ENCODE results near the gene CD1D.
"Not testable (repeated sequence)": the region's sequence is repeated elsewhere in the genome, so short reads cannot be mapped to it uniquely, and the experiment has no call there.

CD1D gene

GRCh38 chr1:158176849-158177699, 3.6 kb upstream of the CD1D start:
- DNase-seq (ENCODE audit: low spot score) = not testable (repeated sequence)

GRCh38 chr1:158177700-158178450, 2.8 kb upstream of the CD1D start:
- peak; percentile 75 for DNase-seq (ENCODE audit: low spot score)

- DNase-seq (ENCODE audit: low spot score) = no peak
Measured at GRCh38 chr1:158179301-158180041, 1.2 kb upstream of the CD1D start.

- DNase-seq (ENCODE audit: low spot score) = no peak
Measured at GRCh38 chr1:158181577-158181922, 855 bp downstream of the CD1D start.

GRCh38 chr1:158185770-158186169, 5.1 kb downstream of the CD1D start:
- DNase-seq (ENCODE audit: low spot score) = no peak

GRCh38 chr1:158186180-158186579, 5.5 kb downstream of the CD1D start:
- DNase-seq (ENCODE audit: low spot score) = no peak

- no peak for DNase-seq (ENCODE audit: low spot score)
Measured at GRCh38 chr1:158188611-158189010, 7.9 kb downstream of the CD1D start.

- DNase-seq (ENCODE audit: low spot score) = no peak
Measured at GRCh38 chr1:158189624-158190023, 8.9 kb downstream of the CD1D start.

GRCh38 chr1:158191299-158191698, 10.6 kb downstream of the CD1D start:
- DNase-seq (ENCODE audit: low spot score) = no peak

GRCh38 chr1:158196461-158196860, 15.8 kb downstream of the CD1D start:
- no peak for DNase-seq (ENCODE audit: low spot score)

- DNase-seq (ENCODE audit: low spot score) = no peak
Measured at GRCh38 chr1:158199849-158200248, 19.2 kb downstream of the CD1D start.

GRCh38 chr1:158200527-158200926, 19.8 kb downstream of the CD1D start:
- no peak for DNase-seq (ENCODE audit: low spot score)

- peak; percentile 57 for DNase-seq (ENCODE audit: low spot score)
Measured at GRCh38 chr1:158203693-158204457, 23.2 kb downstream of the CD1D start.

GRCh38 chr1:158204458-158204827, 23.7 kb downstream of the CD1D start:
- no peak for DNase-seq (ENCODE audit: low spot score)

GRCh38 chr1:158208586-158209116, 28.0 kb downstream of the CD1D start:
- DNase-seq (ENCODE audit: low spot score) = no peak

- DNase-seq (ENCODE audit: low spot score) = no peak
Measured at GRCh38 chr1:158212320-158212719, 31.6 kb downstream of the CD1D start.

GRCh38 chr1:158223445-158223844, 42.8 kb downstream of the CD1D start:
- DNase-seq (ENCODE audit: low spot score) = not testable (repeated sequence)

- no peak for DNase-seq (ENCODE audit: low spot score)
Measured at GRCh38 chr1:158227904-158228623, 47.4 kb downstream of the CD1D start.

Data from GM03348 (cell line).